ENCODE data around the gene GRM8.

GRM8 gene

DNA sequence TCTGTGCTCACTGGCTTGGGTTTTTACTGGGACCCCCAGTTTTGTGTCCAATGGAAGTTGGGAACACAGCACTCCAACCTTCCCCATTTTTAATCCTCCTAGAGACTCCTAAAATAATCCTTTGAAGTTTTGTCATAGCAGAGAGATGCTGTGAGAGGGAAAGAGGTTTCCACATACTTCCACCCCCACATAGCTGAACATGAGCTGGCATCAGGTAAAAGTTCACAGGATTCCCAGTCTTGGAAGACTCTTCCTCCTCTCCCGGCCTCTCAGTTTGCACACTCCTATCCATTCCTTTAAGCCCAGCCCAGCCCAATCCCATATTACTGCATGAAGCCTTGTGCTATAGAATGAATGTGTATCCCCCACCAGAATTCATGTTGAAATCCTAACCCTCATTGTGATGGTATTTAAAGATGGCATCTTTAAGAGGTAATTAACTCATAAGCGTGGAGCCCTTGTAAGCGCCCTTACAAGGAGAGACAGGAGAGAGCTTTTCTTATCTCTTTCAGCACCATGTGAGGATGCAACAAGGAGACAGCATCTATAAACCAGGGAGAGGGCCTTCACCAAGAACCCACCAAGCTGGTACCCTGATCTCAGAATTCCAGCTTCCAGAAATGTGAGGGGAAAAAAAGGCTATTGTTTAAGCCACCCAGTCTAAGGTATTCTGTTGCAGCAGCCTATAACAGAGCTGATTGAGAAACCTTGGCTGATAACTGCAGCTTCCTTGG is 22.4 kb downstream of the GRM8 start:
- DNase-seq, result no peak

DNA sequence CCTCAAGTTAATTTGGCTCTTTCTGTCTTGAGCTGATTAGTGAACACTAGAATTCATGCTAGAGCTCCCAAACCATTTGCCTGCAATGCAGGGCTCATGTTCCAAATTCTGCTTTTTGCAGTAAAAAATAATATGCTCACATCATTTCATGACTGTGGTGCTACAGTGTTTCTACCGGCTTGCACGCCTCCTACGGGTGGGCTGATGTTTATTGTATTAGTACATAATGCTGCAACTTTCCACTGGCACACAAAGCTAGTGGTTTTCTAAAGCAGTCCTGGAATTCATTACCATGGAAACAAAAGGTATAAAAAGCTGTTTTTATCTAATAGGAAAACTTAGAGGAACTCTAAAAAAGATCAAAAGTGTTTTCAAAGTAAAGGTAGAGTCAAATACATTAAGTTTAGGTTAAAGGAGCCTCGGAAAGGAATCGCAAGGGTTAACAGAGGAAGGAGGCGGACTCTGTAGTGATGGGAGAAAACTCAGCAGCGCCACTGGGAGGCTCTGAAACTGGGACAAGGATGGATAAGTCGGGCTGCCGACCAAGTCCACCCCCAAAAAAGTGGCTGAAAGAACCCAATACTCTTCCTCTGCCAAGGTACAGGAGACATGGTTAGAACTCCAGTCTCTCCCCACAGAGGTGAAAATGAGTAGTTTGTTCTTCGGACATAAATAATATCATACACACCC is 25.9 kb downstream of the GRM8 start:
- DNase-seq, result no peak

DNA sequence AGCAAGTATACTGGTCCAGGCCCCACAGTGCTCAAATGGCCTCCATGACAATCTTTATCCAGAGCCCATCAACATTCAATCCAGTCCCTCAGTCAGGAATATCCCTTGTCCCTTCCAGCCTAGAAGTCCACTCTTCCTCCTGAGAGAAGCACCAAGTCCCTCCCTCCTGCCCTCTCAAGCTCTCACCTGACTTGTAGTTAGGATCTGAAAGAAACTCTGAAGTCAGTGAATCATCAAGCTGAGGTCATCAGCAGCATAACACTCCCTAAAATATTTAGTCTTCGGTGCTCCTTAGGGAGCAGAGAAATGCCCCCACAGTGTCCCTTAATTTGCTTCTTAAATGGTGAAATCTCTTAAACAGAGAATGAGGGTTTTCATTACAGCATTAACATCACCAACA is 31.0 kb downstream of the GRM8 start:
- DNase-seq, result no peak

DNA sequence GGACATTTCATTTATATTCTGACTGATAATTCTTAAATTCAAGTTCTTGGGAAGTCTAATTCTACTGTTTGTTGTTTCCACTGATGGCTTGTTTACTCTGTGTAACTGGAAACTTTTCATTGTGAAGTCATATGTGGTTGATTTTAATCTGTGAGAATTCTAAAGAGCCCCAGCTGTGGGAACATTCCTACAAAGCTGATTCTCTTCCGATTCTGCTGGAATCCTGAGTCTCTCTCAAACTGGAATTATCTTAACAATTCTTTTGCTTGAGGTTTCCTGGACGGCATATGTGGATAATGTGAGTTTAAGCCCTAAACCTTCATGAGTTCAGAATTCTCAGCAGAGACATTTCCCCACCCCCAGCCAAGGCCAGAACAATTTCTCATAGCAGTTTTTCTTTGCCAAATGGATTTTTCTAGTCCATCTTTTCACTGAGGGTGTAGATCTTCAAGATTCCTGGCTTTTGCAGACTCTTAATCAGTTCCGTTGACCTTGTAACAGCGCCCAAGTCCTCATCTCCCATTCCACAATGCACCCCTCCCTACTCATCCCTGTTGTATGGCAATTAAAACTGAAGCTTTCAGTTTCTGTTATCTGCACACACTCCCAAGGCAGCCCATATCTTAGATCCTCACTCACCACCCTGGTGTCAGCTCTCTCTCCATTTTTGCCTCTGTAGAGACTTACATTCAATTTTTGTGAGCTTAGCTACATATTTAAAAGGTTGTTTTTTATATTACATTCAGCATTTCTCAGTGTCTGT is 37.6 kb downstream of the GRM8 start:
- no peak for DNase-seq

DNA sequence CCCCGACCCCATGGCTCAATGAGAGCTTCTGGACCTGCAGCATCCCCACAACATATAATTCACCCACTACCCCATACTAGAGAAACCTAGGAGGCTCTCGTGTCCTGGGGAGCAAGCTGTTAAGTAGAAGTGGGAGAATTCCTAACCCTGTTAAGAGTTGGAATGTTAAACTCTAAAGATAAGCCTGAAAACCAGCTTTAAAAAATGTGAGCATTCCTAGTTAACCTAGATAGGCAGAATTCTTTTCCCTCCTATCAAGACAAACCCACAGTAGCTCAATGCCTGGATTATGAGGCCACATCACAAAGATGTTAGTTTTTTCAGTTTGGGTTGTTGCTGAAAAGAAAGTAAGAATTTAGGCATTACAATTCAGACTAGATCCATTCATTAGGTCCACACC is 42.9 kb downstream of the GRM8 start:
- DNase-seq, result no peak

DNA sequence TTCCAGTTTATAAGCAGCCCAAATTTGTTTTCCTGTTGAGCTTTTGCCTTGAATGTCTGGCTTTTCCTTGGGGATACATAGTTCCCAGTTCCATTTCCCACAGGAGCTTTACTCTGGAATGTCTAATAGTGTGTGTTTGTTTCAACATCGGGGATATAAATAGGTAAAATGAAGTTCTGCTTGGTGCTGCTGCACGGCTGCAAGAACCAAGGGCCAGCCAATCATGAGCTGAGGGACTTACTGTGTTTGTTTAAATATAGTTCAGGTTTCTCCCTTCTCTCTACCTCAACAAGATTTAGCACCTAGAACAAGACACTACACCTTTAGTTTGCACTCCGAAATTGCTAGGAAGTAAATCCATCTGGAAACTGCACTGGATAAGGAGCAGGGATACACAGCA is 43.9 kb downstream of the GRM8 start:
- DNase-seq, result no peak

DNA sequence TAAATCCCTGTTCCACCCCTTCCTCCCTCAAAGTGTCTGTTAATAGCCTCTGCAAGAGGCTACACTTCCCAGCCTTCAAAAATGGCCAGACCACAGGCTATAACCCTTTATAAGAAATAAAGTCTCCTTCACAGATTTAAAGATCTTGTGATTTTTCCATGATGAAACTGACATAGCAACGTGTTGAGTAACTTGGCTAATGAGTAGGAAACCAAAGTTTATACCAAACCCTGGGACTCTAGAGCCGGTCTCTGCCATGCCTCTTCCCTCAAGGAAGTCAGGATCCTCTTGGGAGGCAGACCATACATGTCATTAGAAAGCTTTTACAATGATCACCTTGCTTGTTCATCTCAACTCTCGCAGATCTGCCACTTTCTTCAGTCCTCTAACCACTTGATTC is 44.4 kb downstream of the GRM8 start:
- no peak for DNase-seq

DNA sequence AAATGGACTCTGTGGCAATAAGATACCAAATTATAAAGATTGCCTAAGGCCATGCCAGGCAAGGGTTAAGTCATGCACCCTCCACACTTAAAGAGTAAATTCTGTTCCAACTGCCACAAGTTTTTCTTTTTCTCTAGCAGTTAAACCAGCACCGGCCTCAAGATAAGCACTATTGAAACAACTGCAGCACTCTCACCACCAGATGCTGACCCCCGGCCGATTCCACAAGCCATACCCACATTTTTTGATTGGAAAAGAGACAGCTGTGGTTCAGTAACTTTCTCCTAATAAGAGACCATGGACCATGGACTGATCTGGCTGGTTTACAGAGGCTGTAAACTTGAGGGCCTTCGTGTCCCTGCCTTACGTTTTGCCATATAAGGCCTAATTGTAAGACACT is 44.9 kb downstream of the GRM8 start:
- DNase-seq, result no peak

DNA sequence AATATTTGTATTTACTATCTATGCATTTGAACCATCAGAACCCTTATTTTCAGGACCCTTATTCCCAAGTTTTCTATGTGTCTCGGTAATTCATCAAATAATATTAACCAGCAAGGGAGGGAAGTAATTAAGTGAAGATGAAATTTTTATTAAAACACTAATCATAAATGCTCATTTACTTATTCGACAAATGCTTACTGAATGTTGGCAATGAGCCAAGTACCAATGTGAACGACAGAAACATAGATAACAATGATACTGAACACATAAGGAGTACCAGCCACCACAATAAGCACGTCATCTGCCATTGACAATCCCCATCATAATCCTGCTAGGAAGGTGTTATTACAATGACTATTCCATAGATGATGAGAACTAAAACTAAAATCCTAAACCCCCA is 45.5 kb downstream of the GRM8 start:
- DNase-seq, result no peak

DNA sequence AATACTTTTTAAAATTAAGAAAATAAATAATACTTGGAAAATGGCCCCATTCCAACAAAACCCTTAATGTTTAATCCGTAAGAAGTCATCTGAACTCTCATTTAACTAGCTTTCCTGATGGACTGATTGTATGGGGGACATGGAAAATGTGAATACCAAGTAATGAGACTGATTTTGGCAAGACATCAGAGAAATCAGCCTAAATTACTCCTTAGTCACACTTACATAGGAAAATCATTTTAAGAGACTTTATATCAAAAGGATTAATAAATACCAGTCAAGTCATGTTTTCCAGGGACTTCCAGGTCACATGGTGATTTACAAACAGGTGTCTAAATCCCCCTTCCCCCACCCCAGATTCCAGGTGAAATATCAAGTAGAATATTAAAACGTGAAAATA is 58.2 kb downstream of the GRM8 start:
- no peak for DNase-seq

DNA sequence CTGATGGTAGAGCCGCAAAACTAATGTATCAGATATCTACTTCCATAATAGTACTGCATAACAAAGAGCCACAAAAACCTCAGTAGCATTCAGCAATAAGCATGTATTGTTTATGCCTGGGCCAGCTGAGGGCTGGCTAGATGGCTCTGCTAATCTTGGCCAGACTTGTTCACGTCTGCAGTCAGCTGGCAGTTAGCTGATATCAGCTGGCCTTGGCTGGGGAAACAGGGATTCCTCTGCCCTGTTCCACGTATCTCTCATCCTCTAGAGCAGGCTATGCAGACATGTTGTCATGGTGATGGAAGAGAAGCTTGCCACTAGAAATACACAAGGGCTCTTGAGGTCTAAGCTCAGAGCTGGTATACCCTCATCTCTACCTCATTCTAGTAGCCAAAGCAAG is 62.9 kb downstream of the GRM8 start:
- DNase-seq, result no peak

DNA sequence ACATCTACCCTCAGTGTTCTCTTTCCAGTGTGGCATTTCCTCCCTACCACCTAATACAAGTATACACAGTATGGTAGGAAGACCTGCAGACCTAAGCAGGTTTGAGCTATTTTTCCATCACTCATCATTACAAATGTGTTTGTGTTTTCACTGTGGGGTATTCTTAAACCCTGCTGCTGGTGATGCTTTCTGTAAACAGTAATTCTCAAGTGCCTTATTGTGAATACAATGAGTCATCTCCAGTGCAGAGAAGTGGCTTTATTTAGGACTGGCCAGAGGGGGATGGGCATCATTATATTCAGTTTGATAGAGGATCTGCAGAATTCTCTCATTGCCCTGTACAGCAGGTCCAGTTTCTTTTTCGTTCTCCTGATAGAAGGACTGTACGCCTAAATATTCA is 63.7 kb downstream of the GRM8 start:
- DNase-seq, result no peak

DNA sequence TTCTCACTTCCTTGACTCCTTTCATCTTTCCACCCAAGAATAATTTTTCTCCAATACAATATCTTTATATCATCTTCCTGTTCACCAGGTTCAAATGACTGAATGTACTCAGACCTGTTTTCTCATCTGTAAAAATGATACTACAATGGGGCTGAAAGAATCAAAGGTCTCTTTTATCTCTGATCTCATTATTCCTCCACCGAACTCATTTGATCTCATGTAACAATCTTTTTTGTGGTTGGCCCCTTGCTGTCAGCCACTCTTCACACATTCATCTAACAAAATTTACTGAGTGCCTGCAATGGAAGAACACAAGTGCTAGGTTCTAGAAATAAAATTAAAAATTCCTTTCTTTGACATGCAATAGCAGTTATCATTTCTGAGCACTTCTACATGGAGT is 65.0 kb downstream of the GRM8 start:
- no peak for DNase-seq

DNA sequence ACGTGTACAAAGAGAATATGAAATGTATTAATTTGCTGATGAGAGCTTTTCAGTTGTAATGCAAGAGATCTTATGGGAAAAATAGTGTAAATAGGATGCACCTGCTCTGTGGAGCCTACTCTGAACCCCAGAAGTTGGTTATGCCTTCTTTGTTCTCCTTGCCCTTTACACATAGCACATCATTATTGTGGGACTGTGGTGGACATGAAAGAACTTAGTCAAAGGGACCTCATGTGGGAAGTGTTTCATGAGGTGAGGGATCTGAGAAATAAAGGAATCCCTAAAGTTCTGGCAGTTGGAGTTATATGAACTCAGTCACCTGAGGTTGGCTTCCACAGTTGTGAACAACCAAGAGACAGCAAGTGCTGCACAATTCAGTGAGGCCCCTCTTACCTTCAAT is 66.1 kb downstream of the GRM8 start:
- DNase-seq, result no peak

DNA sequence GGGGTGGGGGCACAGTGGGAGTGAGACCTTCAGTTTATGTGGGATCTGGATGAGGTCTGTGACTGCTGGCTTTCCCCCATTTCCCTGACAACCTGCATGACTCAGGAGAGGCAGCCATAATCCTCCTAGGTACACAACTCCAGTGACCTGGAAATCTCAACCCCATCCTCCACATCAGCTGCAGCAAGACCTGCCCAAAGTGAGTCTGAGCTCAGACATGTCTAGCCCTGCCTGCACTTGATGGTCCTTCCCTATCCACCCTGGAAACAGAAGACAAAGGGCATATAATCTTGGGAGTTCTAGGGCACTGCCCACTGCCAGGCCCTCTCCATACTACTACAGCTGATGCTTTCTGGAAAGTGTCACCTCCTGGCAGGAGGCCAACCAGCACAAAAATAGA is 75.6 kb downstream of the GRM8 start:
- no peak for DNase-seq

DNA sequence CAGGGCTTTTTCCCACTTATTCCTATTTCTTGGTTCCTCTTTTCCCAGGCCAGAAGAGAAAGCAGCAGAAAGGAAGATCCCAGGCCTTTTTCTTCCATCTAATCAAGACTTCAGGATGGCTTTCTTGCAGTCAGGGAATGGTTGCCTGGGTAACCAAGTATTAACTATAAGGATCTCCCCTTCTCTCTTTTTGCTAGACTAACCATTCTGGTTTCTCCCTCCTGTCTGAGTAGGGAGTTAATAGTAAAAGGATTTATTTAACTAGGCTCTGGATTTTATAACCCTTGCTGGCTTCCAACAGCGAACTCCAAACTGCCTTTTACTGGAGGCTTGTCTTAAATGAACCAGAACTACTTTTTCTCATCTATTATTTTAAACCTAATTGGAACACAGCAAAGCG is 90.4 kb downstream of the GRM8 start:
- DNase-seq, result no peak

DNA sequence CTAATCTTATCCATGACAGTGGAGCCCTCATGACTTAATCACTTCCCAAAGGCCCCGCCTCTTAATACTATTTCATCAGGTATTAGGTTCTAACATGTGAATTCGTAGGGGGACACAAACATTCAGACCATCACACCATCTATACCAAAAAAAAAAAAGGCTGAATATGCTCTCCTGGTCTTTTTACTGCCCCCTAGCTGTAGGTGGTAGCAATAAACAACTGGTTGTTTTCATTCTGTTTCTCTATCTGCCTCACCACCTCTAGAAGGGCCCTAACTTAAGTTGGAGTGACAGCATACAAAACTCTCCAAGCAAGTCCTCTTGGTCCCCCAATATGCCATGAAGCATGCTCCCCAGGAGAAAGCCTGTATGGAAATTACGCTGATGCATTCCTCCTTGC is 94.1 kb downstream of the GRM8 start:
- DNase-seq, result no peak

DNA sequence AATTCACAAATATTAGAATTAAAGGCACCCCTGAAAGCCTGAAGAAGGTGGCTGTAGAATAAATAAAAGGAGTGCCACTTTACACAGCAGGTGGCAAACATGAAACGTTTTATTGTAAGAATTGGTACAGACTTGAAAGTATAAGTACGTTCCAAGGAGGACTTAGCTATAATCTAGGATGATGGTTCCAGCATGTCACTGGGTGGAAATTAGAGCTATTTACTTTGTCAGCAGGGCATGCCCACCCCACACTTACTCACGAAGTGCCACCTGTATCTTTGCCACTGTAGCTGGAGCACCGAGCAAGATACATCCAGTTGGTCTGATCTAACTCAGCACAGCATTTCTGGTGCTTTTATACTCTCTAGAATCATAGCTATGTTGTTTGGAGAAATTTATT is 97.8 kb downstream of the GRM8 start:
- no peak for DNase-seq

DNA sequence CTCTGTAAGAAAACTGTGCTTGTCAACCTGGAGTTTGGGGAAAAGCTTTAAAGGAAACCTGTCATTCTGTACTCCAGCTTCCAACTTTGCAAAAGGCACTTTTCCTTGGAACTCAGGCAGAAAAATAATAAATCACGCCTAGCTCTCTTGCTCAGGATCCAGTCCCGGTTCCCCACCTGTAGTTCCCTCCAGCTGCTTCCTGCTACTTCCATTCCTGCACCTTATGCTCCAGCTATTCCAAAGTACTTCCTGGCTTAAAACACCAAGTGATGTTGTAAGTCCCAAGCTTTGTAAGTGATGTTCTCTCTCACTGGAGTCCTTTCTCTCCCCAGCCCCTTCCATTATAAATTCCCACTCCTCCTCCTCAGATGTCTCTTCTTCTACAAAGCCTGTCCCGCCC is 98.6 kb downstream of the GRM8 start:
- no peak for DNase-seq

DNA sequence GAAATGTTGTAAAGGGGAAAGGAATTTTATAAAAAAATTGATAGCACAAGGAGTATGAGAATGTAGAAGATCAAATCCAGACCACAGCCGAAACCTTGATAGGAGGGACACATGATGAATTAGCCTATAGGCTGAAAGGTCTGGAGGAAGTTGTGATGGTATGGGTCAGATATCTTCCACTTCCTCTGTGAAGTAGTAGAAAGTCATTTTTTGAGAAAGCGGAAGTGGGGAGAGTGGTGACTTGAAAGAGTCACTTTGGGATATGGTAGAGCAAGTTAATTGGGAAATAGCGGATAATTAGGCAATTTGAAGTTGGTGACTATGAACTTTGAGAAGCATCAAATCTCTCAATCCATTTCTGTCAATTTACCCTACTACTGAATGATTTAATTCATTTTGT is 99.4 kb downstream of the GRM8 start:
- no peak for DNase-seq

DNA sequence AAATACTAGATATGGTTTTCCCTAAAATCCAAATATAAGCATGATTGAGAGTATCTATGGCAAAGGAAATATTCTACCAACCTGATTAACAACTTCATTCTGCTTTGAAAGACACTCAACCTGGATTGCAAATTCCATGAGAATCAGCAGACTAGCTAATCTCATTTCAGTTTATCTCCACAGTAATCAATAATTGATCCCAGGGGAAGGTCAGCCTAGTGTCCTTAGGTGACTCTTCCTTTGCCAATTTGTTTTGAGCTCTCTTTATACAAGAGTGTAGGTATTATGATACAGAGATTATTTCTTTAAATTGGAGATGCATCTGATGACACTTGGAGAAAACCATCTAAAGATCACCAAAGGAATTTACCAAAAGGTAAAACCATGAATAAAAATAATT is 100.3 kb downstream of the GRM8 start:
- no peak for DNase-seq

DNA sequence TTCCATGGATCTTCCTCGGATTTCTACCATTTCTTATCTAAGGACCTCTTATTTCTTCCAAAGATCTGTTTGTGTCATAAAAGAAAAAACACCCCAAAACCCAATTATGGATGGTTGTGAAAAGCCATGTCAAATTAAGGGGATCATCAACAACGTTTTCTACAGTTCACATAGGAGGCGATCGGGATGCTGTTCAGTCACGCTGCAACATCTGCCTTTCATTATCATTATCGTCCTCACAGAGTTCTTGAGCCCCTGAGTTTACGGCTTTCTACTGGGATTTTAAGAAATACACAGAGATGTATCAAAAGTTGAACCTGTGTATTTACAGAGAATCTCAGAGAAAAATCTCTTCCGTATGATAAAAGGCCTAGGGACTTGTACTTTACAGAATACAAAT is 101.4 kb downstream of the GRM8 start:
- no peak for DNase-seq

DNA sequence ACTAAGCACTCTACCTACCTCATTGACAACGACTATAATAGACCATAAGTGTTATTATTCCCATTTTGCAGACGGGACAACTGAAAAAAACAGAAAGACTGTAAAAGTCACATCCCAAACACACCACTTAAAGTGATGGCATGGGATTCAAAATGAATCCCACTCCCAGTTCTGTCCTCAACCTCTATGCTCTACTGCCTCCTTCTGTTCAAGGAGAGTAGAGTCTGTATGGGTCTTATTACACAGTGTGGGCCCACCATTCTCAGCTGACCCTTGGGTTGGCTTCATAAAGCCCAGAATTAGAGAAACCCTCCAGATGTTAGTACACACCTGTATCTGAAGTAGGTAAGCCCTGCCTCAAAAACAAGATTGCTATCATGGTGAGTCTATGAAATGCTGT is 102.2 kb downstream of the GRM8 start:
- no peak for DNase-seq
